Subcutaneous adipose tissue (tissue), 4 donors: ENCODE measurements around the gene MAP3K3. TPM values are rescaled to one million over a fixed set of nuclear protein-coding genes. Genes with fewer than 3 reads are reported as not detected.

Experiments
- total RNA-seq, 4 donors: library from RNA; depleted of rRNA; stranded (reverse); fragments of >200 nt; gene quantifications; one replicate each; pipeline ENCODE4 v1.1.0, GENCODE V29; 2016
- TF ChIP-seq, protein P1 (sequence below): fragments of 450-650 bp; IDR thresholded peaks from one replicate; pipeline ENCODE4 v1.5.1; 2016; ENCODE audit warnings: low read depth, mild to moderate bottlenecking, control low read depth, antibody characterized with exemption, moderate library complexity

The MAP3K3 gene
- total RNA-seq, 4 donors from 2014 or later, result 37.7 to 80.8 (median 62.0) TPM

DNA sequence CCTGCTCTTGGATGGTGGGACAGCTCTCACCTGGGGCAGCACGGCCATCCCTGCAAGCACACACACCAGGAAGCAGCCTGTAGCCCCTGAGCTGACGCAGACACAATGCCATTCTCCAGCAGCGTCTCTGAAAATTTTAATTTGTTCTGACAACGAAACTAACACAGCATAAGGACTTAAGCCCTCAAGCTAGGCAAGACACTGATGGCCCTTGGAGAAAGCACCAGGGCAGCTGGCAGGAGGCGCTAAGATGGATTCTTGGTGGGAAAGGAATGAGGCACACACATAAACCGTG lies 80.5 kb downstream of the MAP3K3 start:
- TF ChIP-seq, protein P1, sequence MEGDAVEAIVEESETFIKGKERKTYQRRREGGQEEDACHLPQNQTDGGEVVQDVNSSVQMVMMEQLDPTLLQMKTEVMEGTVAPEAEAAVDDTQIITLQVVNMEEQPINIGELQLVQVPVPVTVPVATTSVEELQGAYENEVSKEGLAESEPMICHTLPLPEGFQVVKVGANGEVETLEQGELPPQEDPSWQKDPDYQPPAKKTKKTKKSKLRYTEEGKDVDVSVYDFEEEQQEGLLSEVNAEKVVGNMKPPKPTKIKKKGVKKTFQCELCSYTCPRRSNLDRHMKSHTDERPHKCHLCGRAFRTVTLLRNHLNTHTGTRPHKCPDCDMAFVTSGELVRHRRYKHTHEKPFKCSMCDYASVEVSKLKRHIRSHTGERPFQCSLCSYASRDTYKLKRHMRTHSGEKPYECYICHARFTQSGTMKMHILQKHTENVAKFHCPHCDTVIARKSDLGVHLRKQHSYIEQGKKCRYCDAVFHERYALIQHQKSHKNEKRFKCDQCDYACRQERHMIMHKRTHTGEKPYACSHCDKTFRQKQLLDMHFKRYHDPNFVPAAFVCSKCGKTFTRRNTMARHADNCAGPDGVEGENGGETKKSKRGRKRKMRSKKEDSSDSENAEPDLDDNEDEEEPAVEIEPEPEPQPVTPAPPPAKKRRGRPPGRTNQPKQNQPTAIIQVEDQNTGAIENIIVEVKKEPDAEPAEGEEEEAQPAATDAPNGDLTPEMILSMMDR, result no peak

DNA sequence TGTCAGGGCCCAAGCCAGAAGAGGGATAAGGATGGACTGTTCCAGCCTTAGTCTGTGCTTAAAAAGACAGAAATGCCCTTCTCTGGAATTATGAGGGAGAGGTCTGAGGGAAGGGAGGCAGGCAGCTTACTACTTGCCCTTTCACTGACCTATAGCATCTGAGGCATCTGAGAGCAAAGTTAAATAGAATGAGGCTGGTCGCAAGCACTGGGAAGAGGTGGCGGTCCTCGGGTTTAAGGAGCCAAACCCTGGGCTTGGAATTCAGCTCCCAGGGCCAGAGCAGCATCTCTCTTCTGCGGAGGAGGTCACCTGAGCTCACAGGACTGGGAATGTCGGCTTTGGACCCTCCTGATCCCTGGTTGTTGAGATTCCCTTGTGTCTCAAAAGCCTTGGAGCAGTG lies 80.8 kb downstream of the MAP3K3 start:
- TF ChIP-seq, protein P1, result no peak

- TF ChIP-seq, protein P1, result no peak
Observed at GRCh38 chr17:63703556-63704258, 81.5 kb downstream of the MAP3K3 start.

DNA sequence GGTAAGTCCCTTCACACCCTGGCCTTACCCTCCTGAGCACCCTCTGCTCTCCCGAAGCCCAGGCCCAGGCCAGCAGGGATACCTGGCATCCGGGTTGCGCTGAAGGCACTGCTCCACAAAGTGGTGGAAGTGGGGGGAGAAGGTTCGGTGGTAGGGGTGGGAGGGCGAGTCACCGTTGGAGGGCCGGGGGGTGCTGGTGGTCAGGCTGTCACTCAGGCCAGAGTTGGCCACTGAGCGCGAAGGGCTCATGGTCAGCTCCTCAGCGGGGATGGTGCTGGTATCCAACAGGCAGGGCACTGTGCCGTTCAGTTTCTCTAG lies 82.0 kb downstream of the MAP3K3 start:
- TF ChIP-seq, protein P1, result no peak

DNA sequence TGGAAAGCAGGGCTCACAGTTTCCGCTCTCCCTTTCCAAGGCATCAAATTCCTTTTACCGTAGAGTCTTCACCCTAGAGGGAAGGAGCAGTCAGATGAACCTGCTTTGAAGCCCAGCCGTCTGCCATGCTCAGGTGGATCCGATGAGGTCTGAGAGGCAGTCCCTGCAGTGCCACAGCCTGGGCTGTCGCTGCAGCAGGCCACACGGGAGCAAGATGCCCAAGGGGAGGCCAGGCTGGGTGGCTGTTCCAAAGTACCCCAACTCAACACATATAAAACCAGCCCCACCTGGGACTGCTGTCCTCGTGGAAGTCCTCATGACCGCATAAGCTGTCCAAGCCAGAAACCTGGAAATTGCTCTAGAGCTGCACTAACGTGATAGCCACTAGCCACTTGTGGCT lies 82.6 kb downstream of the MAP3K3 start:
- TF ChIP-seq, protein P1, result no peak

DNA sequence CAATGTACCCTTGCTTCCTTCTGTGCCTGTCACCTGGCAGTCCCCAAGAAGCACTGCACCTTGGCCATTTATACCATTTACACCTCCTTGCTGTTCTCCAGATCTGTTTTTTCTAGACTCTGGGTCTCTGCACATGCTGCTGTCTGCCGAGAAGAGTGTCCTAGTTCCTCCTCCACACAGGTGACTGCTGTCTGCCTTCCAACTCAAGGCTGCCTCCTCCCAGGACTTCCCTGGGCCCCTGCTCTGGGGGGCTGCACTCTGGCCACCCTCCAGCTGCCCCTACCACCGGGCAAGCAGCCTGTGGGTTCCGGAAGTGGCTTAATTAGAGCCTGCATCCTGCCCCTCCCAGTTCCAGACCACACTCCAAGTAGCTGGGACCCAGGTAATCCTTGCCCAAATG lies 83.4 kb downstream of the MAP3K3 start:
- TF ChIP-seq, protein P1, result no peak

- TF ChIP-seq, protein P1, result no peak
Observed at GRCh38 chr17:63706336-63707082, 84.3 kb downstream of the MAP3K3 start.
